ENCODE results near the gene SOX13. TPM values are rescaled to one million over a fixed set of nuclear protein-coding genes. Genes with fewer than 3 reads are reported as not detected.

Gene SOX13
- 19.5 to 23.5 TPM (median 22.6 TPM) in 5 replicates for total RNA-seq (2022; extraction: Qiagen RNA extraction; ENCODE audit: low read depth)

DNA sequence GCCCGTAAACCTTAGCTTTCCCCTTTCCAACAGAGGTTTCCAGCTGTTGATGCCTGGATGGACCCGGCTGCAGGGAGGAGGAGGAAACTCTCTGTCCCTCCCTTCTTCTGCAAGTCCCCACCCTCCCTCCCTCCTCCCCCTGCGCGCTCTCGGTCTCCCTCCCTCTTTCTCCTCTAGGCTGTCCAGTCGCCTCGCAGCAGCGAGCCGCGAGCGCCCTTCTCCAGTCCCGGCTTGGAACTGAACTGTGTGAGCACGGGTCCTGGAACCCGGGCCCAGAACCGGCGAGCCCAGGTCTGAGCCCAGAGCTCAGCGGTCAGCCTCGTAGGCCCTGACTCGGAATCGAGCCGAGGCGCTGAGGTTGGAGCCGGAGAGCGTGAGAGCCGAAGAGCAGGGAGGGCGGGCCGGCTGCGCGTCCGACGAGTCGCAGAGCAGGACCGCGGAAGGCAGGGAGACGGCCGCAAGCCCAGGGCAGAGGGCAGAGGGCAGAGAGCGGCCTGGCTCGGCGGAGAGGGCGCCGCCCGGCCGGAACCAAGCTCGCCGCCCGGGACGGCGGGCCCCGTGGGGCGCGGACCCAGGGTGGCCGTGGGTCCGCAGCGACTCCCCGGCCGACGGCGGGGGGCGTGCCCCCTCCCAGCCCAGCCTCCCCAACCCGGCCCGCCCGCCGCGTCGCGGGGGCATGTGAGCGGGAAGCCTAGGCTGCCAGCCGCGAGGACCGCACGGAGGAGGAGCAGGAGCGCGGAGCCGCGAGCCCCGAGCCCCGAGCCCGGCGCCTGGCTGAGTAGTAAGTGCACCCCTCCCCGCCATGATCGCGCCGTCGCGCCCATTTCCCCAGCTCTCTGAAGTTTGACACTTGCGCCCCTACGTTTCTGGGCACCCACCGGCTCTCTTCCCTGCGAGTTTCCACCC is at the start of gene SOX13:
Gene SOX13 (plus strand): TSS at position 185 of the 906 bp plus-strand sequence. CDS start 39,801 bp downstream, outside the sequence.

DNA sequence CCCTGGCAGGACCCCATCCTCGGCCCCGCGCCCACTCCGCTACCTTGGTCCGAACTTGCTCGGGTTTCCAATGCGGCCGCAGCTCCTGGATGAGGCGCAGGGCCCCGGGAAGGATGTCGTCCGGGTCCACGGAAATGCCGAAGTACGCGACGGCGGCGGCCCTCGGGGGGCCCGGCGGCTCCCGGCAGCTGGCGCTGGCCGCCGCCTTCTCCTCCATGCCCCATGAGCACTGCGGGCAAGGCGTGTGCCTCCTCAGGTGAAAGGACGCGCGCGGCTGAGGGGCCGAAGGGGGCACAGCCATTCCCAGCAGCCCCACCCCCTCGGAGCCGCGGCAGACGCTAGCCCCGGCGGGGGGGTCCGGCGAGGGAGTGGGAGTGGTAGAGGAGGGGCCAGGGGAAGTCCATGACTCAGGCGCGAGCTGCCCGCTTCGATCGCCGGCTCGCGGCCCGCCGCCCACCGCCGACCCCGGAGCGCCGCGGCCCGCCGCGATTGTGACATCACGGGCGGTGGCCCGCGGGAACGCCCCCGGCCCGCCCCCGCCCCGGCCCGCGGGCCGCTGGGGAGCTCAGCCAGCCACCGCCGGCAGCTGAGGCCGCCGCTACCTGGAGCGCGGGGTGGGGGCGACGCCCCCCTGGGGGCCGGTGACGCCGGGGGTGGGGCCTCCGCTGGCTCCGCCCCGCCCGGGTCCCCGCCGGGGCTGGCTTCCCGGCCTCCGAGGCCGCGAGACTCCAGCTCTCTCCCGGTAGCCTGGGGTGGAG is 78.8 kb downstream of the SOX13 start, which contains the start of gene ETNK2:
Gene ETNK2 (minus strand): TSS at position 493 of the 758 bp plus-strand sequence. CDS start 192 bp downstream, at position 301.

DNA sequence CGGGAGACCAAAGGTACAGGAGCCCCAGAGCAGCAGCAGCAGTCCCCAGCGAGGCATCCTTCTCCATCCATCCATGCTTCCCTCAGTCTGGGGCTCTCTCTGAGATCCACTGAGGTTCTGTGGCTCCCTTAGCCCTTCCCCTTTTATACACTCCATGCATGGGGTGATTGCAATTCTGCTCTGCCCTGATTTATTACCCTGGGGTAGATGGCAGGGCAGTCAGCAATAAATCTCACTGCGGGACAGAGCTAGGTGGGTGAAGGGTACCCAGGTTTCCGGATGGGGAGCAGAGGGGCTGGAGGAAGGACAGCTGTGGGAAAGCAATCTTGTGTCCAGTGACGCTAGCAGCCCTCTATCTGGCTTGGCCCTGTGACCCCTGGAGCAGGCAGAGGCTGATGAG is 93.3 kb downstream of the SOX13 start, which contains the start of gene REN:
Gene REN (minus strand): TSS at position 119 of the 400 bp plus-strand sequence. CDS start 44 bp downstream, at position 75.

Other genes starting within 250 kb of the SOX13 start
- 155 to 274 TPM (median 263 TPM) in 5 replicates for gene SNRPE, start 211.5 kb upstream of the SOX13 start, total RNA-seq (2022; extraction: Qiagen RNA extraction; ENCODE audit: low read depth)
- gene ETNK2, start 78.9 kb downstream of the SOX13 start, total RNA-seq (2022; extraction: Qiagen RNA extraction; ENCODE audit: low read depth), result 5.6 to 6.4 TPM (median 5.8 TPM) in 5 replicates
- 0.13 TPM in 1 of 5 replicates, not detected in the others for gene REN, start 93.2 kb downstream of the SOX13 start, total RNA-seq (2022; extraction: Qiagen RNA extraction; ENCODE audit: low read depth)
- gene KISS1, start 123.4 kb downstream of the SOX13 start, total RNA-seq (2022; extraction: Qiagen RNA extraction; ENCODE audit: low read depth), result 0.21 to 0.96 TPM (median 0.46 TPM) in 5 replicates
- gene GOLT1A, start 140.9 kb downstream of the SOX13 start, total RNA-seq (2022; extraction: Qiagen RNA extraction; ENCODE audit: low read depth), result 4.2 to 7.0 TPM (median 4.8 TPM) in 5 replicates